ENCODE data around the gene PACSIN1. TPM values are rescaled to one million over a fixed set of nuclear protein-coding genes. Genes with fewer than 3 reads are reported as not detected.
A peak's percentile ranks its signal among the peaks of the same experiment; 100 is the strongest.

Gene PACSIN1
- total RNA-seq, 4 donors from 2014 or later: 0.11 to 0.40 TPM; not detected in 2

DNA sequence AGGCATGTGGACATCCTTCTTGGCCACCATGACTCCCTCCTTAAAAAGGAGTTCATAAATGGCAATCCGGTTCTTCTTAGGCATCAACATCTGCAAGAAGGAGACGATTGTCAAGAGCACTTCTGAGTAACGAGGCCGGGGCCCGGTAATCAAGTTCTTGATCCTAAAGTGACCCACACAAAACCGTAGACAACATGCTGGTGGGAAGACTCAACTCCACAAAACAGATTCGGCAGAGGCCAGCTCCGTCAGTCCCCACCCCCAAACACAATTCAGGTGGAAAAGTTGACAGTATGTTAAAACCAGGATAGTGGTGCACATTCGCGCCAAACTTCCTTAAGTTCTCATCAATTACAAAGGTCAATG is 40.8 kb upstream of the PACSIN1 start:
- no peaks in the 10 kb centered on the region for H3K9me3 ChIP-seq
- H3K27ac ChIP-seq: peak overlapping the region; percentile 92
- no peak for DNase-seq (ENCODE audit: low spot score in 2 of 2)
- no peaks in the 10 kb centered on the region for H3K27me3 ChIP-seq
- peak overlapping the region; percentile 83 for H3K4me3 ChIP-seq
- peaks cover 43% of the 10 kb centered on the region for H3K36me3 ChIP-seq
- peaks cover 14% of the 10 kb centered on the region for H3K4me1 ChIP-seq
- 1% methylated on average over 10 of the region's 10 CpGs for WGBS
- TF ChIP-seq, protein P1, sequence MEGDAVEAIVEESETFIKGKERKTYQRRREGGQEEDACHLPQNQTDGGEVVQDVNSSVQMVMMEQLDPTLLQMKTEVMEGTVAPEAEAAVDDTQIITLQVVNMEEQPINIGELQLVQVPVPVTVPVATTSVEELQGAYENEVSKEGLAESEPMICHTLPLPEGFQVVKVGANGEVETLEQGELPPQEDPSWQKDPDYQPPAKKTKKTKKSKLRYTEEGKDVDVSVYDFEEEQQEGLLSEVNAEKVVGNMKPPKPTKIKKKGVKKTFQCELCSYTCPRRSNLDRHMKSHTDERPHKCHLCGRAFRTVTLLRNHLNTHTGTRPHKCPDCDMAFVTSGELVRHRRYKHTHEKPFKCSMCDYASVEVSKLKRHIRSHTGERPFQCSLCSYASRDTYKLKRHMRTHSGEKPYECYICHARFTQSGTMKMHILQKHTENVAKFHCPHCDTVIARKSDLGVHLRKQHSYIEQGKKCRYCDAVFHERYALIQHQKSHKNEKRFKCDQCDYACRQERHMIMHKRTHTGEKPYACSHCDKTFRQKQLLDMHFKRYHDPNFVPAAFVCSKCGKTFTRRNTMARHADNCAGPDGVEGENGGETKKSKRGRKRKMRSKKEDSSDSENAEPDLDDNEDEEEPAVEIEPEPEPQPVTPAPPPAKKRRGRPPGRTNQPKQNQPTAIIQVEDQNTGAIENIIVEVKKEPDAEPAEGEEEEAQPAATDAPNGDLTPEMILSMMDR (IDR thresholded peaks at IDR 0.05): no peak
- TF ChIP-seq POLR2A (IDR thresholded peaks at IDR 0.05) (no peak), EP300 (IDR thresholded peaks at IDR 0.05) (no peak), POLR2AphosphoS5 (IDR thresholded peaks at IDR 0.05) (no peak)

DNA sequence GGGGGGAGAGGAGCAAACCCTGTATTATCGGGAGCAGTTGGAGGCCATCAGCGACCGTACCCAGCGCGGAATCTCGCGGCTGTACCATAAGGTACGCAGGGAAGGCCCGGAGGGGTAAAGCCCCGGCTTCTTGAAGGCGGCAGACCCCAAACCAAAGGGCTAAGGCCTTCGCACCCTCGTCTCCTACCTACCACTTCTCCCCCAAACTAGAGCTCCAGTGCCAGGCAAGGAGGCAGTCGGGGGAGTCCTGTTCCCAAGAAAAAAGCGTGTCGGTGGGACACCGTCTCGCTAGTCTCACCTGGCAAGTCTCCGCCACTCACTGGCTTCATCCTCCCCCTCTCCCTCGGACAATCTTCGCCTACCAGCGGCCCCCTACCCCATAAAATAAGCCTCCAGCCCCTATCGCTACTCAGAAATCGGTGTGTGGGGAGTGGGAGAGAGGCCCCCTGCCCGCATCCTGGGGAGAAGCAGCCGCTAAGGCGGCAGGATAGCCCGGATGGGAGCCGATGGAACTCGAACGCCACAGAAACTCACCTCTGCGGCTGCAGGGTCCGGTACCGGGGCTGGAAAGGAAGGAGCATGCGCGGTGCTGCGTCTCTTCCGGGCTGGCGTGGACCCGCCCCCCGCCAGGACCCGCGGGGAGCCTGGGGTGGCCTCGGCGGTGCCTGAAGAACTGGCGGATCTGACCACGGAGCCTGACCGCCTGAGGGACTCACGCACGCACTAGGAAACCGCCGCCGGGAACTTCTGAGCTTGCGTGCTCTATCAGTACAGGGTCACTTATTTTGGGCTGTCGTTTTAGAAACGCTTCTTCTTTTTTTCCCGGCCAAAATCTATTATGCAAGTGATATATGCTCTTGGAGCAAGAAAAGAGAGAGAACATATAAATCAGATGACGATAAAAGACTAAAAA is 40.1 kb upstream of the PACSIN1 start, which contains the start of gene RPS10:
Gene RPS10, minus strand, starts transcription at position 572 of the 913 bp plus-strand sequence. CDS start 848 bp downstream, outside the sequence.
- no peaks in the 10 kb centered on the region for H3K9me3 ChIP-seq
- WGBS: under 1% methylated on average over 25 of the region's 58 CpGs
- TF ChIP-seq EP300 (IDR thresholded peaks at IDR 0.05) (no peak), POLR2A (IDR thresholded peaks at IDR 0.05) (peak; percentile 73 to 75), POLR2AphosphoS5 (IDR thresholded peaks at IDR 0.05) (peak in 2 of 3 donors; percentile 41 to 46)
- TF ChIP-seq, protein P1 (IDR thresholded peaks at IDR 0.05): no peak

DNA sequence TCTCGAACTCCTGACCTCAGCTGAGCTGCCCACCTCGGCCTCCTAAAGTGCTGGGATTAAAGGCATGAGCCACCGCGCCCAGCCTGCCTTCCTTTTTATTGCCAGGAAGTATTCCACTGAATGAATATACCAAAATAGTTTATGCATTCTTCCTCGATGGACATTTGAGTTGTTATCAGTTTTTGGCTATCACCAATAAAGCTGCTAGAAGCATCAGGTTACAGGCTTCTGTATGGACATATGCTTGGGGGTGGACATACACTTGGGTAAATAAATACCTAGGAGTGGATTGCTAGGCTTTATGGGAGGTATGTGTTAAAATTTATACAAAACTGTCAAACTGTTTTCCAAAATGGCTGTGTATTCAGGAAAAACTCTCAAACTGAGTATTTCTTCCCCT is 30.0 kb upstream of the PACSIN1 start:
- no peak for TF ChIP-seq POLR2AphosphoS5 (IDR thresholded peaks at IDR 0.05)
- TF ChIP-seq EP300 (IDR thresholded peaks at IDR 0.05): no peak
- TF ChIP-seq POLR2A (IDR thresholded peaks at IDR 0.05): no peak
- WGBS: 73% methylated on average over 5 of the region's 5 CpGs
- no peak for DNase-seq (ENCODE audit: low spot score in 2 of 2)
- Histone ChIP-seq H3K27ac (no peak overlapping the region), H3K36me3 (no peaks in the 10 kb centered on the region), H3K9me3 (no peaks in the 10 kb centered on the region), H3K4me1 (no peaks in the 10 kb centered on the region), H3K4me3 (no peak overlapping the region), H3K27me3 (no peaks in the 10 kb centered on the region)

More for the DNA sequence above, 40.1 kb upstream of the PACSIN1 start, which contains the start of gene RPS10:
- peak within 1 kb of the TSS; percentile 92 for H3K27ac ChIP-seq
- no peaks in the 10 kb centered on the region for H3K27me3 ChIP-seq
- peaks cover 14% of the 10 kb centered on the region for H3K4me1 ChIP-seq
- DNase-seq (ENCODE audit: low spot score in 2 of 2): peak; percentile 93 to 95
- peaks cover 37% of the 10 kb centered on the region for H3K36me3 ChIP-seq
- H3K4me3 ChIP-seq: peak within 1 kb of the TSS; percentile 83

DNA sequence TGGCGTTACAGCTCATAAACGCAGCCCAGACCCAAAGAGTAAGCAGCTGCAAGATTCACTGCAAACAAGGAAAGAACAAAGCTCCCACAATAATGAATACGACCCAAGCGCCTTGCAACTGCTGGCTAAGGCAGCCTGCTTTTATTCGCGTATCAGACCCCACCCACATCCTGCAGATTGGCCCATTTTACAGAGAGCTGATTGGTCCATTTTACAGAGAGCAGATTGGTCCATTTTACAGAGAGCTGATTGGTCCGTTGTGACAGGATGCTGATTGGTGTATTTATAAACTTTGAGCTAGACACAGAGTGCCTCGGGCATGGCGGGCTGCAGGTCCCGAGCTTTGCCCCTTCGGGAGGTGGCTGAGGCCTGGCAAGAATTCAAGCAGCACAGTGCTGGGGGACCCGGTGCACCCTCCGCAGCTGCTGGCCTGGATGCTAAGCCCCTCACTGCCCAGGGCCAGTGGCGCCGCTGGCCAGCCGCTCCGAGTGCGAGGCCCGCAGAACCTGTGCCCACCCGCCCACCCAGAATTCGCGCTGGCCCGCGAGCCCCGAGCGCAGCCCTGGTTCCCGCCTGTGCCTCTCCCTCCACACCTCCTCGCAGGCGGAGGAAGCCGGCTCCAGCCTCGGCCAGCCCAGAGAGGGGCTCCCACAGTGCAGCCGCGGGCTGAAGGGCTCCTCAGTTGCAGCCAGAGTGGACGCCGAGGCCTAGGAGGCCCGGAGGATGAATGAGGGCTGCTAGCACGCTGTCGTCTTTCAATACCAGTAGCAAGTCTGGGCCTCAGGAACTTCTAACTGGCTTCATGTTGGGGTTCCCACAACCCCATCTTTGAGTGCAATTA is 28.9 kb upstream of the PACSIN1 start:
- H3K36me3 ChIP-seq: no peaks in the 10 kb centered on the region
- H3K9me3 ChIP-seq: no peaks in the 10 kb centered on the region
- no peak overlapping the region for H3K27ac ChIP-seq
- no peak overlapping the region for H3K4me3 ChIP-seq
- TF ChIP-seq POLR2AphosphoS5 (IDR thresholded peaks at IDR 0.05) (no peak), EP300 (IDR thresholded peaks at IDR 0.05) (no peak), POLR2A (IDR thresholded peaks at IDR 0.05) (no peak)
- TF ChIP-seq, protein P1 (IDR thresholded peaks at IDR 0.05): no peak
- H3K4me1 ChIP-seq: no peaks in the 10 kb centered on the region
- DNase-seq (ENCODE audit: low spot score in 2 of 2): no peak
- H3K27me3 ChIP-seq: no peaks in the 10 kb centered on the region
- 86% methylated on average over 9 of the region's 38 CpGs for WGBS

DNA sequence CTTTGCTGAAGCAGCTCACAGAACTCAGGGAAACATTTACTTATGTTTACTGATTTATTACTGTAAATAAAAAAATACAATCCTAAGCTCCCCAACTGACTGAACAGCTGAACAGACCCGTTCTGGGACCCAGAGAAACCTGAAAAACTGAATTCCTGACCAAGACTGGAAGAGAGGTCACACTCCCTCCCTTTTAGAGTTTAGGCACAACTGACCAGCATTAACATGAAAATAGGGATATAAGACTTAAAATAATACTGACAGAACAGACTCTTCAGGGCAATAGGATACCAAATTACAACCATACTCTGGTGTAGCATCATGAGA is 28.3 kb upstream of the PACSIN1 start:
- DNase-seq (ENCODE audit: low spot score in 2 of 2): no peak
- Histone ChIP-seq H3K4me1 (no peaks in the 10 kb centered on the region), H3K36me3 (no peaks in the 10 kb centered on the region), H3K9me3 (no peaks in the 10 kb centered on the region), H3K27me3 (no peaks in the 10 kb centered on the region), H3K27ac (no peak overlapping the region), H3K4me3 (no peak overlapping the region)
- TF ChIP-seq, protein P1 (IDR thresholded peaks at IDR 0.05): no peak
- TF ChIP-seq EP300 (IDR thresholded peaks at IDR 0.05): no peak
- no peak for TF ChIP-seq POLR2A (IDR thresholded peaks at IDR 0.05)
- TF ChIP-seq POLR2AphosphoS5 (IDR thresholded peaks at IDR 0.05): no peak
- 58% methylated on average over 1 of the region's 1 CpG for WGBS
